ENCODE measurements around the gene SBNO2. TPM values are rescaled to one million over a fixed set of nuclear protein-coding genes. Genes with fewer than 3 reads are reported as not detected.

Gene SBNO2
- total RNA-seq, 1 experiment from 2014 or later: 18.8 TPM

GRCh38 chr19:1079566-1080111 lies 94.4 kb downstream of the SBNO2 start:
- in situ Hi-C loops (cut with HindIII; ENCODE audit: low pct_unique_long_range_greater_than_20kb, low sequenced_read_pairs): no loop called here

GRCh38 chr19:1076951-1077350 lies 97.1 kb downstream of the SBNO2 start:
- in situ Hi-C loops (cut with HindIII; ENCODE audit: low pct_unique_long_range_greater_than_20kb, low sequenced_read_pairs): no loop called here

More at GRCh38 chr19:1079566-1080111, 94.4 kb downstream of the SBNO2 start:
- no peak for DNase-seq (ENCODE audit: low read depth, low spot score)

DNA sequence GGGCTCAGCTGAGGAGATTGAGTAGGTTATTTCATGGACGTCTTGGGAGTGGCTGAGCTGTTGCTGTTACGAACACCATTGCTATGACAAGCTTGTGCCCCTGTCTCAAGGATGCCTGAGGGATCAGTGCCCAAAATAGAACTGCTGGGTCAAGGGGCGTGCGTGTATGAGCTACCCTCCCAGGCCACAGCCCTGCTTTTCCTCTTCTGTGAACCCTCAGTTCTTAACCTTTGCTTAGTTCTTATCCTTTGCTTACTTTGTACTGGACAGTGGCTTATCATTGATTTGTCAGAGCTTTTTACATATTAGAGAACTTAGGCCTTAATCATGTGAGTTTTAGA lies 98.1 kb downstream of the SBNO2 start:
- DNase-seq (ENCODE audit: low read depth, low spot score): no peak
- in situ Hi-C loops (cut with HindIII; ENCODE audit: low pct_unique_long_range_greater_than_20kb, low sequenced_read_pairs): no loop called here

More at GRCh38 chr19:1076951-1077350, 97.1 kb downstream of the SBNO2 start:
- DNase-seq (ENCODE audit: low read depth, low spot score): no peak

- in situ Hi-C loops (cut with HindIII; ENCODE audit: low pct_unique_long_range_greater_than_20kb, low sequenced_read_pairs): no loop called here
- no peak for DNase-seq (ENCODE audit: low read depth, low spot score)
Observed at GRCh38 chr19:1074544-1075283, 99.4 kb downstream of the SBNO2 start.

DNA sequence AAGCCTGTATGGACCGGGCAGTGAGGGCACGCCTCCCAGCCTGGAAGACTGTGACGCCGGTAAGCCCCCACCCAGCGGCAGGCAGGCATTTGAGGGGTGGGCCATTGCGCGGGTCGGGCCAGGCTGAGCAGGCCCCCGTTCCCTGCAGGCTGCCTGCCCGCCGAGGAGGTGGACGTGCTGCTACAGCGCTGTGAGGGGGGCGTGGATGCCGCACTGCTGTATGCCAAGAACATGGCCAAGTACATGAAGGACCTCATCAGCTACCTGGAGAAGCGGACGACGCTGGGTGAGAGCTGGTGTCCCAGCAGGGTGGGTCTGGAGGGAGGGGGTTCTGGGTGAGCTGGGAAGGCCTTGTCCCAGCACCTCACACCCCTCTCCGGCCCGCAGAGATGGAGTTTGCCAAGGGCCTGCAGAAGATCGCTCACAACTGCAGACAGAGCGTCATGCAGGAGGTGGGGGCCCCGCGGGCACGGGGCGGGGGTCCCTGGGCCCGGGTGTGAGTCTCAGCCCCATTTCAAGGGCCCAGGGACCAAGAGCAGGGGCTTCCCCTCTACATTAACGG lies 100.0 kb downstream of the SBNO2 start:
- in situ Hi-C loops (cut with HindIII; ENCODE audit: low pct_unique_long_range_greater_than_20kb, low sequenced_read_pairs): no loop called here
- DNase-seq (ENCODE audit: low read depth, low spot score): no peak

GRCh38 chr19:1073063-1073955 lies 100.8 kb downstream of the SBNO2 start:
- DNase-seq (ENCODE audit: low read depth, low spot score): no peak
- in situ Hi-C loops (cut with HindIII; ENCODE audit: low pct_unique_long_range_greater_than_20kb, low sequenced_read_pairs): no loop called here

- DNase-seq (ENCODE audit: low read depth, low spot score): no peak
- in situ Hi-C loops (cut with HindIII; ENCODE audit: low pct_unique_long_range_greater_than_20kb, low sequenced_read_pairs): no loop called here
Observed at GRCh38 chr19:1072371-1073015, 101.6 kb downstream of the SBNO2 start.

DNA sequence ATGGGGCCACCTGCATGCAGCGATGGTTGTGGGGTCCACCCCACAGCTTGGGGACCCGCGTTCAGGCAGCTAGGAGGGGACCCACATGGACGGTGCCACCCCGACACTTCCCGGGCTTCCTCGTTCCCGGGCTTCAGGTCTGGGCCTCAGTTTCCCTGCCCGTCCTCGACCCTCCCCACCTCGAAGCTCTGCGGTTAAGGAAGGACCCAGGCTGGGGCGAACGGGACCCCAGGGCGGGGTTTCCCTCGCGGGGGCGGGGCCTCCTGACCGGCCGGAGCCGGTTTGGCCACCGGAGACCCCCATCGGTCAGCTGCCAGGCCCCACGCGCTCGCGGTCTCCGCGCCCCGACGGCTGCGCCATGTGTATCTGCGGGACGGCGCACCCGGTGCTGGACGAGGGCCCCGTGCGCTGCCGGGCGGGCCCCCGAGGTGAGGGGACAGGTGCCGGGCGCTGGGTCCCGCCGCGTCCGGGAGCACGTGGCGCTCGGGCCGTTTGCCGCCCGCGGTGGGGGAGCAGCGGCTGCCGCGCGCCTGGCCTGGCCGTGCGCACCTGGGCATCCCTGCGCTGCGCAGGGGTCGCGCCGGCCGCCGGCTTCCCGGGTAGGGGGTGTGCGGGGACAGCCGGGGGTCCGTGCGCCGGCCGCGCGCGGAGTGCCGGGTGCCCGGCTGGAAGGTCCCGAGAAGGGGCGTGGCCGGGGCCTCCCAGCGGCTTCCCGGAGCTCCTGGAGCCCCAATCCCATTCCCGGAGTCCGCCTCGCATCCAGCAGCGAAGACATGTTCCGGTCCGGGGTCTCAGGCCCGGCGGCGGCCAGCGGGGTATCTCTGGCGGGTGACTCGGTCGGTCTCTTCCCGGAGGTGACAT lies 102.9 kb downstream of the SBNO2 start:
- in situ Hi-C loops (cut with HindIII; ENCODE audit: low pct_unique_long_range_greater_than_20kb, low sequenced_read_pairs): no loop called here
- no peak for DNase-seq (ENCODE audit: low read depth, low spot score)

GRCh38 chr19:1070576-1070930 lies 103.5 kb downstream of the SBNO2 start:
- in situ Hi-C loops (cut with HindIII; ENCODE audit: low pct_unique_long_range_greater_than_20kb, low sequenced_read_pairs): no loop called here
- no peak for DNase-seq (ENCODE audit: low read depth, low spot score)

DNA sequence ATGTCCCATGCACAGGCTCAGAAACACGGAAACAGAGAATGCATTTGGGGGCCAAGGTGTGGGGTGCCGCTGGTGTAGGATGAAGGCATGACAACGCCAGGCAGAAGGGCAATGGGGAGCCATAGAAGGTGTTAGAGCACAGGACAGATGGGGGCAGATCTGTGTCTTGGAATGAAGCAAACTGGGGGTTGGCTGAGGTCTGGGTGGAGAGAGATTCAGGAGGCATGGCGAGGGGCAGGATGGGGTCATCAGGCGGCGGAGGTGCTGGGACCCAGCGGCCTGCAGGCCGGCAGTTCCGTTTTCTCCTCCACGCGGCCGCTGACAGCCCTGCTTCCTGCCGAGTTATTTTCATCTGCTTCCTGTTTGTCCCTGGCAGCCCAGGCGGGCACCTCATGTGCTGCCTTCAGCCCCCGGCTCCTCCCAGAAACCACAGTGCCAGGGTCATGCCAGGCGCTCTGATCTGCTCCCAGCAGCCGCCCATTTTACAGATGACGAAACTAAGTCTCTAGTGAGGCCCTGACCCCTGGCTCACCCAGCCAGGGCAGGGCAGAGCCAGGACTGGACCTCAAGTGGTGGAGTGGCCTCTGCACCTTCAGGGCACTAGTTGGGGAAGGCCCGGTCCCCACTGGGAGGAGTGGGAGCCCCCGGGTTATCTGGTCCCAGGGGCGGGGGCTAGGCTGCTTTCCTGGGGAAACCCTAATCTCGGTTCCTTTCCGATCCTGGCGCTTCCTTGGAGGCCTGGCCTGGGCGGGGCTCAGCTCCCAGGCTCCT lies 104.9 kb downstream of the SBNO2 start:
- in situ Hi-C loops (cut with HindIII; ENCODE audit: low pct_unique_long_range_greater_than_20kb, low sequenced_read_pairs): no loop called here
- DNase-seq (ENCODE audit: low read depth, low spot score): no peak

DNA sequence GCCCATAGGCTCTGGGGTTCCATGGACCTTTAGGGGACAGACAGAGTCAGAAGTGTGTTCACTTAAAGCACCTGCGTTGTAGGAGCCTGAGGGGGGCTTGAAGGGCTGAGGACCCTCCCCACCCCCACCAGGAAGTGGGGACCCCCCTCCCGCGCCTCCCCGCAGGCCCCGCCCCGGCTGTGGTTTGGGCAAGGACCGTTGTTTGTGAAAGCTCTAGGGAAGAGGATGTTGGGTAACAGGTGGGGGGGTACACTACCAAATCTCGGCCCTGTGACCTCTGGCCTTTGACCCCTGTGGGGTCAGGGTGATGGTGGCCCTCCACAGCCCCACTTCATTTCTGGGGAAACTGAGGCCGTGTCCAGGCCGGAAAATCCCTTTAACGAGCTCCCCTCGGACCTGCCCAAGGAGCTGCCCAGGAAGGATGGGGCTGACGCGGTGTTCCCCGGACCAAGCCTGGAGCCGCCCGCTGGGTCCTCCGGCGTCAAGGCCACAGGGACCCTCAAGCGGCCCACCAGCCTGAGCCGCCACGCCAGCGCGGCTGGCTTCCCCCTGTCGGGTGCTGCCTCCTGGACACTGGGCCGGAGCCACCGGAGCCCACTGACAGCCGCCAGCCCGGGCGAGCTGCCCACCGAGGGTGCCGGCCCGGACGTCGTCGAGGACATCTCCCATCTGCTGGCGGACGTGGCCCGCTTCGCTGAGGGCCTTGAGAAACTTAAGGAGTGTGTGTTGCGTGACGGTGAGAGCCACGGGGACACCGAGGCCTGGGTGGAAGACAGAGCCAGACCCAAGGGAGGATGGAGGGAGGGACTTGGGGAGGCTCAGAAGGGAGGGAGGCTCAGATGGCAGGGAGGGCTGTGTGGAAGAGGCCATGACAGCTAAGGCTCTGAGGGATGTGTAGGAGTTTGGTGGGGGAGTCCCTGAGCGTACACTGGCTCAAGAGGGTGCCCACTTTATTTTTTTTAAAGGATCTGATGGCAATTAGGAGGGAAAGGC lies 105.8 kb downstream of the SBNO2 start:
- DNase-seq (ENCODE audit: low read depth, low spot score): no peak
- in situ Hi-C loops (cut with HindIII; ENCODE audit: low pct_unique_long_range_greater_than_20kb, low sequenced_read_pairs): no loop called here

DNA sequence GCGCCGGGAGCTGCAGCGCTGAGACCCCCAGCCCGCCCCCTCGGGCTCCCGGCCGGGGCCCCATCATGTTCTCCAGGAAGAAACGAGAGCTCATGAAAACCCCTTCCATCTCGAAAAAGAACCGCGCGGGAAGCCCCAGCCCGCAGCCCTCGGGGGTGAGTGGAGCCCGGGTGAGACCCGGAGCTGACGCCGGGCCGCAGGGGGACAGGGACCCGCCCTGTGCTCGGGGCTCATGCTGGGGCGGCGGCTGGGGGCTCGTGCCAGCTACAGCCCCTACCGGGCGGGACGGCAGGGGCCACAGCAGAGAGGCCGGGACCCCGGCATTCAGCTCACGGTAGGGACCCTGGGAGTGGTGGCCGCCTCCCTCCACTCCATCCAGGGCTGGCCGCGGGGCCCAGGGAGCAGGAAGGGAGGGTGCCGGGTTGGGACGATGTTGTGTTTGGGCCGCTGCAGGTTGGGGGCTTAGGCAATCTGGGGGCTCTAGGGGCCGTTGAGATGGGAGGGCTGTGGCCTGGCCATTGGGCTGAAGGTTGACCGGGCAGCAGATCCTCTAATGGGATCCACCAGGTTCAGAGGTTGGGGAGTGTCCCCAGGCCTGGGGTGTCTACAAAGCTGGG lies 106.6 kb downstream of the SBNO2 start:
- DNase-seq (ENCODE audit: low read depth, low spot score): no peak
- in situ Hi-C loops (cut with HindIII; ENCODE audit: low pct_unique_long_range_greater_than_20kb, low sequenced_read_pairs): no loop called here

DNA sequence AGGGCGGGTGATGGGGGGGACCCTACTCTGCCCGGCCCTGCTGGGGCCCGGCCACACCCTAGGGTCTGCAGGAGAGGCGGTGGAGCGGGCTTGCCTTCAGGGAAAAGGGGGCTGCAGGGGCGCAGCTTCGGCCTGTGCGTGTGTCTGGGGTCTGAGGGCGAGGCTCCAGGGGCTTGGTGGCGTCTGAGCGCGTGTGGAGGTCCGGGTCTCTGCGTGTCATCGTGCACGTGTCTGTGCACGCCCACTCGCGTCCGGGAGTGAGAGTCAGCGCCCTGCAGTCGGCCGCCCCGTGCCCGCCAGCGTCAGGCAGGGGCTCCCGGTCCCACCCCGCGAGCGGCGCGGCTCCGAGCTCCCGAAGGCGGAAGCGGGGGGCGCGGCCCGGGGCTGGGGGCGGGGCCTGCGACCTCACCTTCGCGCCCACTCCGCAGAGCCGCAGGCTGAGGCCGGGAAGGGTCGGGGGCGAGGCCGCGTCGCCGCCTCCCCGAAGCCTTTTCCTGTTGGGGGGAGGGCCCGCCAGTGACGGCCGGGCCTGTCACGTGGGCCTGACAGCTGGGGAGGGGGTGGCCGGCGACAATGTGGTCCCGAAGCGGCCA lies 107.2 kb downstream of the SBNO2 start, which contains the start of gene ARHGAP45:
Gene ARHGAP45 (plus strand): TSS at position 420 of the 593 bp plus-strand sequence. CDS start 239 bp downstream, outside the sequence.
- in situ Hi-C loops (cut with HindIII; ENCODE audit: low pct_unique_long_range_greater_than_20kb, low sequenced_read_pairs): no loop called here
- DNase-seq (ENCODE audit: low read depth, low spot score): no peak

DNA sequence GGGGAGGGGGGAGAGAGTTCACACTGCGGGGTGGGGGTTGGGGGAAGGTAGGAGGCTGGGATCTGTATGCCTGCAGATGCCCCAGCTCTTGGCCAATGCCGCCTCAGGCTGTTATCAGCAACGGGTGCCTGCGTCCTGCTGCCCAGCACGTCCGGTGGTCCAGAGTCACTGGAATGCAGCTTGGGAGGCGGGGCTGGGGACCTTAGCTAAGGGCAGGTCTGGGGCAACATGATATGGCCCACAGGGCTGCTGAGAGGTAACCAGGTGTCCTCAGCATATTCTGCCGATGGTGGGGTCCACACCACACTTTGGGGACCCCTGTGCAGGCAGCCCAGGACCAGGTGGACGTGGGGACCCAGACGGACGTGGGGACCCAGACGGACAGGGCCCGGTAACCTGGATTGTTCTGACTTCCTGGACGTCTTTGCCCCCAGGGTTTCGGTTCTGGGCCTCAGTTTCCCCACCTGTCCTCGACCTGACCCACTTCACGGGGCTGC lies 107.8 kb downstream of the SBNO2 start:
- in situ Hi-C loops (cut with HindIII; ENCODE audit: low pct_unique_long_range_greater_than_20kb, low sequenced_read_pairs): no loop called here
- DNase-seq (ENCODE audit: low read depth, low spot score): no peak
